Panc1 (cell line): ENCODE data around the gene DDX46.

ENCODE experiments used
- CTCF ChIP-seq: fragments of 450-650 bp; IDR thresholded peaks from 2 replicates; pipeline ENCODE4 v1.5.1; 2017; ENCODE audit warnings: mild to moderate bottlenecking
- POLR2AphosphoS5 ChIP-seq: IDR thresholded peaks from 2 replicates; pipeline ENCODE4 v1.6.1; 2012; ENCODE audit warnings: mild to moderate bottlenecking, low read depth, low read length, moderate library complexity
- TF ChIP-seq, protein P1 (sequence below), 2 experiments: IDR thresholded peaks; 2 replicates each; pipeline ENCODE4 v1.6.1; 2011 to 2012; ENCODE audit warnings: low read depth in 2 of 2, control low read depth in 1 of 2, low read length in 1 of 2, mild to moderate bottlenecking in 1 of 2, moderate library complexity in 1 of 2; ENCODE audit not compliant: insufficient read depth in 1 of 2

DNA sequence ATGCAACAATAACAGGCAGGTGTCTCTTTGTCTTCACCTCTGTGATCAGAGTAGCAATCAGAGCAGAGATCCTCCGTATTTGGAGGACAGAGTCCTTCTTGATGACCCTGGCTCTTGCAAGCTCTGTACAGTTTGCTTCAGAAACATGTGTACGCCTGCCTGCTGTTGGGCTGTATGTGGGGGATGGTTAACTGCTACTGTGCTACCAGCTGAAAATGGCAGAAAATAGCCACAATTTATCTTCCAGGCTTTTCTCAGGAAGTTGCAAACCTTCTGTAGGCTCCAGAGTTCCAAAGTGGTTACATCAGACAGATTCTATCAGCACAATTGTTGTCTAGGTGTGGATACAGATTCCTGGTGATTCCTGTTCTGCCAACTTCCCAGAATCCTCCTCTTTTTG, 35.5 kb downstream of the DDX46 start:
- TF ChIP-seq CTCF (no peak), POLR2AphosphoS5 (no peak)
- TF ChIP-seq, protein P1, sequence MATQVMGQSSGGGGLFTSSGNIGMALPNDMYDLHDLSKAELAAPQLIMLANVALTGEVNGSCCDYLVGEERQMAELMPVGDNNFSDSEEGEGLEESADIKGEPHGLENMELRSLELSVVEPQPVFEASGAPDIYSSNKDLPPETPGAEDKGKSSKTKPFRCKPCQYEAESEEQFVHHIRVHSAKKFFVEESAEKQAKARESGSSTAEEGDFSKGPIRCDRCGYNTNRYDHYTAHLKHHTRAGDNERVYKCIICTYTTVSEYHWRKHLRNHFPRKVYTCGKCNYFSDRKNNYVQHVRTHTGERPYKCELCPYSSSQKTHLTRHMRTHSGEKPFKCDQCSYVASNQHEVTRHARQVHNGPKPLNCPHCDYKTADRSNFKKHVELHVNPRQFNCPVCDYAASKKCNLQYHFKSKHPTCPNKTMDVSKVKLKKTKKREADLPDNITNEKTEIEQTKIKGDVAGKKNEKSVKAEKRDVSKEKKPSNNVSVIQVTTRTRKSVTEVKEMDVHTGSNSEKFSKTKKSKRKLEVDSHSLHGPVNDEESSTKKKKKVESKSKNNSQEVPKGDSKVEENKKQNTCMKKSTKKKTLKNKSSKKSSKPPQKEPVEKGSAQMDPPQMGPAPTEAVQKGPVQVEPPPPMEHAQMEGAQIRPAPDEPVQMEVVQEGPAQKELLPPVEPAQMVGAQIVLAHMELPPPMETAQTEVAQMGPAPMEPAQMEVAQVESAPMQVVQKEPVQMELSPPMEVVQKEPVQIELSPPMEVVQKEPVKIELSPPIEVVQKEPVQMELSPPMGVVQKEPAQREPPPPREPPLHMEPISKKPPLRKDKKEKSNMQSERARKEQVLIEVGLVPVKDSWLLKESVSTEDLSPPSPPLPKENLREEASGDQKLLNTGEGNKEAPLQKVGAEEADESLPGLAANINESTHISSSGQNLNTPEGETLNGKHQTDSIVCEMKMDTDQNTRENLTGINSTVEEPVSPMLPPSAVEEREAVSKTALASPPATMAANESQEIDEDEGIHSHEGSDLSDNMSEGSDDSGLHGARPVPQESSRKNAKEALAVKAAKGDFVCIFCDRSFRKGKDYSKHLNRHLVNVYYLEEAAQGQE (IDR thresholded peaks at IDR 0.05; ENCODE audit: insufficient read depth in 1 of 2, low read depth in 2 of 2, low read length in 1 of 2), result no peak
